Measurements from ENCODE around the gene DISP3. TPM values are rescaled to one million over a fixed set of nuclear protein-coding genes. Genes with fewer than 3 reads are reported as not detected.

Gene DISP3
- total and polyA plus RNA-seq, 2 of the 13 experiments (the other 11 are each of a cell fraction or from before 2014, with no cell fraction given) = 0.08 to 0.13 TPM

DNA sequence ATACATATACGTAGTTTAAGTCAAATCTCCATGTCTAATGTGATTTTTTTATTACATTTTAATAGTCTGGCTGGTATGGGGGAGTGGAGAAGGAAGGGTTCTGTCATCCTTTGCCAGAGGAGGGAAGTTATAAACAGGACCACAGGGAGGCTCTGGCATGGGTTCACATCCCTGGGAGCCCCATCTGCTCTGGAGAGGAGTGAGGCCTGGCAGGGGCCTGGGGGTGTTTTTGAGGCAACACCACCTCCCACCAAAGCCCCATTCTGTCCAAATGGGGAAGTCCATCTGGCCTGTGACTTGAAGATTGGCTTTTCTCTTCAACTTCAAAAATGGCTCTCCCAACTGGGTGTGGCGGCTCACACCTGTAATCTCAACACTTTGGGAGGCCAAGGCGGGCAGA lies 15.8 kb downstream of the DISP3 start (continued):
- TF ChIP-seq, protein P1, sequence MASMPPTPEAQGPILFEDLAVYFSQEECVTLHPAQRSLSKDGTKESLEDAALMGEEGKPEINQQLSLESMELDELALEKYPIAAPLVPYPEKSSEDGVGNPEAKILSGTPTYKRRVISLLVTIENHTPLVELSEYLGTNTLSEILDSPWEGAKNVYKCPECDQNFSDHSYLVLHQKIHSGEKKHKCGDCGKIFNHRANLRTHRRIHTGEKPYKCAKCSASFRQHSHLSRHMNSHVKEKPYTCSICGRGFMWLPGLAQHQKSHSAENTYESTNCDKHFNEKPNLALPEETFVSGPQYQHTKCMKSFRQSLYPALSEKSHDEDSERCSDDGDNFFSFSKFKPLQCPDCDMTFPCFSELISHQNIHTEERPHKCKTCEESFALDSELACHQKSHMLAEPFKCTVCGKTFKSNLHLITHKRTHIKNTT (CRISPR knock-in tag; IDR thresholded peaks at IDR 0.05) = no peak
- TF ChIP-seq THYN1 (CRISPR knock-in tag; IDR thresholded peaks at IDR 0.05; ENCODE audit: borderline replicate concordance, low read depth) = no peak
- no peak for TF ChIP-seq ZSCAN31 (CRISPR knock-in tag; IDR thresholded peaks at IDR 0.05; ENCODE audit: low read depth)
- no peak for TF ChIP-seq TBX2 (CRISPR knock-in tag; IDR thresholded peaks at IDR 0.05; ENCODE audit: borderline replicate concordance)
- no peak for TF ChIP-seq CAMTA2 (CRISPR knock-in tag; IDR thresholded peaks at IDR 0.05; ENCODE audit: borderline replicate concordance)
- TF ChIP-seq ATM (IDR thresholded peaks at IDR 0.05; ENCODE audit: borderline replicate concordance) = no peak
- no peak for TF ChIP-seq ZFP41 (CRISPR knock-in tag; IDR thresholded peaks at IDR 0.05; ENCODE audit: borderline replicate concordance)
- no peak for TF ChIP-seq EHMT2 (IDR thresholded peaks at IDR 0.05; ENCODE audit: borderline replicate concordance, low read depth, low read length)
- no peak for TF ChIP-seq SRF (IDR thresholded peaks at IDR 0.05; ENCODE audit: low read depth, low read length)

DNA sequence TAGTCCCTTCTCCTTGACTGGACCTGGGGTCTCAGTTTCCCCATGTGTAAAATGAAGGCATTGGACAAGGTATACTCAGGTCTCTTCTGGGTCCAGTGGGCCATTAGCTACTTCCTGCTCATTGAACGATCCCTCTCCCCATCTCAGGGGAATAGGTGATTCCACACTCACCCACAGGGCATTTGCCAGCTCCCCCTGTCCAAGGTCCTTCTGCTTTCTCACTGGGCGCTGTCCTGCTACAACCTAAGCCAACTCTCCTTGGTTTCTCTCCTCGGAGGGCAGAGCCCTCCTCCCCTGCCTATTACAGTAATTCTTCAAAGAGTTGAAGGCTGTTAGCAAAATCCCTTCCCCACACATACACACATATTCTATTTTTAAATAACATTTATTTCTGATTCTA lies 16.6 kb downstream of the DISP3 start:
- Histone ChIP-seq H2AFZ (ENCODE audit: low read length) (no peak overlapping the region), H3K79me2 (ENCODE audit: insufficient read depth, low read length) (no peaks in the 10 kb centered on the region), H3K27me3 (ENCODE audit: control insufficient read depth in 1 of 2, insufficient read depth in 2 of 2, low read length in 2 of 2) (peaks cover 7 to 41% of the 10 kb centered on the region in 2 experiments; a peak in 4 of 5 replicates), H3K4me1 (ENCODE audit: insufficient read depth, low read length) (no peaks in the 10 kb centered on the region), H3K9ac (ENCODE audit: insufficient read depth, low read depth, low read length) (no peak overlapping the region), H3K4me3 (replicated peaks in 1 of 3; ENCODE audit: insufficient read depth in 1 of 3, low read depth in 2 of 3, low read length in 3 of 3) (no peak overlapping the region), H3K36me3 (replicated peaks in 1 of 2; ENCODE audit: control insufficient read depth in 1 of 2, insufficient read depth in 2 of 2, low read length in 2 of 2) (no peaks in the 10 kb centered on the region), H3K9me3 (ENCODE audit: low read length) (no peaks in the 10 kb centered on the region), H4K20me1 (ENCODE audit: insufficient read depth, low read length) (no peaks in the 10 kb centered on the region), H3K4me2 (ENCODE audit: low read depth, low read length) (no peak overlapping the region), H3K27ac (ENCODE audit: extremely low read length, insufficient read depth, low read length) (no peak overlapping the region)
- CTCF ChIA-PET (ENCODE audit: low intra/inter-chr PET ratio, low total read pairs) = no interaction called here
- no peak for DNase-seq (ENCODE audit: low spot score)
- in situ Hi-C loops (cut with HindIII; ENCODE audit: extremely low pct_ligation_motif_present, low pct_unique_long_range_greater_than_20kb) (no loop called here), intact Hi-C loops (cut with micrococcal nuclease; ENCODE audit: unreplicated experiment) (no loop called here)
- WGBS (ENCODE audit: low lambda C conversion rate) = 3% methylated on average over 3 of the region's 3 CpGs
- FAIRE-seq = no peak
- POLR2A ChIA-PET = no interaction called here
- no TSS peak for BruUV-seq (replicated peaks)
- no peak for ATAC-seq
- TF ChIP-seq ZNF101 (CRISPR knock-in tag; IDR thresholded peaks at IDR 0.05; ENCODE audit: borderline replicate concordance, low read depth) (no peak), ZNF136 (CRISPR knock-in tag; IDR thresholded peaks at IDR 0.05; ENCODE audit: low read depth) (no peak)
- TF ChIP-seq, protein P2, sequence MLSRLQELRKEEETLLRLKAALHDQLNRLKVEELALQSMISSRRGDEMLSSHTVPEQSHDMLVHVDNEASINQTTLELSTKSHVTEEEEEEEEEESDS (CRISPR knock-in tag; IDR thresholded peaks at IDR 0.05; ENCODE audit: borderline replicate concordance) = no peak

Measured in HepG2 (cell line).